Colonic mucosa (tissue), 4 donors: ENCODE data around the gene OPRM1. TPM values are rescaled to one million over a fixed set of nuclear protein-coding genes. Genes with fewer than 3 reads are reported as not detected.

ENCODE experiments used
- DNase-seq: peaks from one replicate; pipeline ENCODE4 v3.0.0-alpha.2; 2020
- H3K27ac ChIP-seq: fragments of 200-600 bp; one replicate; pipeline ENCODE4 v1.8.0; 2021
- H3K27me3 ChIP-seq: fragments of 200-600 bp; one replicate; pipeline ENCODE4 v1.8.0; 2021
- H3K36me3 ChIP-seq: fragments of 200-600 bp; one replicate; pipeline ENCODE4 v1.8.0; 2021
- H3K4me1 ChIP-seq: fragments of 200-600 bp; one replicate; pipeline ENCODE4 v1.8.0; 2021; ENCODE audit warnings: mild to moderate bottlenecking
- H3K4me3 ChIP-seq: fragments of 200-600 bp; one replicate; pipeline ENCODE4 v1.8.0; 2021
- H3K9ac ChIP-seq, 2 donors: one replicate each; pipeline ENCODE4 v1.7.0; 2013; ENCODE audit warnings: control low read depth in 2 of 2, low read depth in 2 of 2, low read length in 2 of 2
- H3K9me3 ChIP-seq: fragments of 200-600 bp; one replicate; pipeline ENCODE4 v1.8.0; 2021
- intact Hi-C: fragments of 100-400 bp; cut with DNase I; formaldehyde crosslinking; loops from one replicate; pipeline ENCODE4 v1.14.1; 2022
- total RNA-seq, 2 donors: library from RNA; stranded (reverse); fragmentation: NEBNext Ultra II Directional in 1 of 2; extraction: Animal tissue kit (Norgen Biotek cat#: 25700) in 1 of 2; gene quantifications; one replicate each; pipeline ENCODE4 v1.2.1, GENCODE V29; 2021
- TF ChIP-seq, protein P1 (sequence below): fragments of 200-600 bp; IDR thresholded peaks from one replicate; pipeline ENCODE4 v1.8.0; 2022; ENCODE audit warnings: antibody characterized with exemption, mild to moderate bottlenecking
- donor health status: healthy.
- donor health status: DM: no; HTN: no; CAD: no.
- donor health status: DM: no; HTN: no; CAD: no.

The OPRM1 gene
- total RNA-seq, 2 donors from 2014 or later = not detected

DNA sequence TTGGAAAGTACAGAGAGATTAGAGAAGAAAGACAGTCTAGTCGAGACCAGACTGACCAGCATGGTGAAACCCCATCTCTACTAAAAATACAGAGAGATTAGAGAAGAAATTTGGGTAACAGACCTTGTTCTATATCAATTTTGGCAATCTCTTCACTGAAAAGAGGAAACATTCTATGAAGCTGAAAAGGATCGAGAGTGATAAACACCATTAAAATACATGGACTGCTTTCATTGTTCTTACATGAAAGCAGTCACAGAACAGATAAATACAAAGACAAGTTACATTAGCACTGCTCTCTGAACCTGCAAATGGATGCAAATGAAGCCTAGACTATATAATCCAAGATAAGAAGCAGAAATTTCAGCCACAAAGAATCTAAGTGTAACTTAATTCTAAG, 8.4 kb upstream of the OPRM1 start:
- Histone ChIP-seq H3K4me1 (no peaks in the 10 kb centered on the region), H3K9ac (no peak overlapping the region), H3K27me3 (no peaks in the 10 kb centered on the region), H3K27ac (no peak overlapping the region), H3K36me3 (no peaks in the 10 kb centered on the region), H3K4me3 (no peak overlapping the region), H3K9me3 (no peaks in the 10 kb centered on the region)
- intact Hi-C loops = no loop called here
- TF ChIP-seq, protein P1, sequence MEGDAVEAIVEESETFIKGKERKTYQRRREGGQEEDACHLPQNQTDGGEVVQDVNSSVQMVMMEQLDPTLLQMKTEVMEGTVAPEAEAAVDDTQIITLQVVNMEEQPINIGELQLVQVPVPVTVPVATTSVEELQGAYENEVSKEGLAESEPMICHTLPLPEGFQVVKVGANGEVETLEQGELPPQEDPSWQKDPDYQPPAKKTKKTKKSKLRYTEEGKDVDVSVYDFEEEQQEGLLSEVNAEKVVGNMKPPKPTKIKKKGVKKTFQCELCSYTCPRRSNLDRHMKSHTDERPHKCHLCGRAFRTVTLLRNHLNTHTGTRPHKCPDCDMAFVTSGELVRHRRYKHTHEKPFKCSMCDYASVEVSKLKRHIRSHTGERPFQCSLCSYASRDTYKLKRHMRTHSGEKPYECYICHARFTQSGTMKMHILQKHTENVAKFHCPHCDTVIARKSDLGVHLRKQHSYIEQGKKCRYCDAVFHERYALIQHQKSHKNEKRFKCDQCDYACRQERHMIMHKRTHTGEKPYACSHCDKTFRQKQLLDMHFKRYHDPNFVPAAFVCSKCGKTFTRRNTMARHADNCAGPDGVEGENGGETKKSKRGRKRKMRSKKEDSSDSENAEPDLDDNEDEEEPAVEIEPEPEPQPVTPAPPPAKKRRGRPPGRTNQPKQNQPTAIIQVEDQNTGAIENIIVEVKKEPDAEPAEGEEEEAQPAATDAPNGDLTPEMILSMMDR = no peak
- no peak for DNase-seq

DNA sequence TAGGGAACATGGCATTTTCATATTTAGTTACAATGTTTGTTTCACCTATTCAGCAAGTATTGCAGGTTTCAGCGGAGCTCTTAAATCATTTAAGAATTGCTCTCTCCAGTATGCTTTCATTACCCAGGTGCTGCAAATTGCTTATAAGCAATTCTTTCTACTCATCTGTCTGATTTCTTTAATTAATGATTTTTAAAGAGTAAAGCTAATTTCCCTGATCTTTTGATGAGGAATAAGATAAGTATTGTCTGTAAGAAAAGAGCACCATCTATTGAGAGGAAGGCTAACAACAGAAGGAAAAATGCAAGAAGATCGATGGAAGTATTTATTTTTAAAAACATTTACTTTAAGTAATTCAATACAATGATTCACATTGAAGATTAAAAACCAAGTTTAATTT, 2.0 kb downstream of the OPRM1 start:
- Histone ChIP-seq H3K4me1 (no peaks in the 10 kb centered on the region), H3K9ac (no peak overlapping the region), H3K4me3 (no peak overlapping the region), H3K9me3 (no peaks in the 10 kb centered on the region), H3K36me3 (no peaks in the 10 kb centered on the region), H3K27ac (no peak overlapping the region), H3K27me3 (no peaks in the 10 kb centered on the region)
- DNase-seq = no peak
- intact Hi-C loops = no loop called here
- TF ChIP-seq, protein P1 = no peak

DNA sequence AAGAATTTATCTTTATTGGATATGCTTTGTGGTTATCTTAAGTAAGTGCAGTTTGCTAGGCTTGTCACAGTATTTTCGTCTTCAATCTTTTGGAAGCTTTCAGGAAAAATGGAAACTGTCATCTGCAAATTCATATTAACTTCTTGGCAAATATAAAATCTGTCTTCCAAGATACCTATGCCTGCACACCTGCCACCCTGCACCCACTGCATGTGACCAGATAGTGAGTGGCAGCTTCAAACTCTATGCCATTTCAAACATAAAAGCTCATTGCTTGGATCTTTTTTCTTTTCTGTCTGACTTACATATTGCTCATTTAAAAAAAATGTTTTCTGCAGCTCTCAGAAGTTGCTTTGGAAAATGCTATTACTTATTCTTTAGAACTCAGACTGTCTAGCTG, 14.1 kb downstream of the OPRM1 start:
- no peaks in the 10 kb centered on the region for H3K9me3 ChIP-seq
- DNase-seq = no peak
- no peaks in the 10 kb centered on the region for H3K27me3 ChIP-seq
- no peak overlapping the region for H3K4me3 ChIP-seq
- H3K36me3 ChIP-seq = no peaks in the 10 kb centered on the region
- intact Hi-C loops = no loop called here
- TF ChIP-seq, protein P1 = no peak
- H3K9ac ChIP-seq = no peak overlapping the region
- H3K27ac ChIP-seq = no peak overlapping the region
- no peaks in the 10 kb centered on the region for H3K4me1 ChIP-seq

DNA sequence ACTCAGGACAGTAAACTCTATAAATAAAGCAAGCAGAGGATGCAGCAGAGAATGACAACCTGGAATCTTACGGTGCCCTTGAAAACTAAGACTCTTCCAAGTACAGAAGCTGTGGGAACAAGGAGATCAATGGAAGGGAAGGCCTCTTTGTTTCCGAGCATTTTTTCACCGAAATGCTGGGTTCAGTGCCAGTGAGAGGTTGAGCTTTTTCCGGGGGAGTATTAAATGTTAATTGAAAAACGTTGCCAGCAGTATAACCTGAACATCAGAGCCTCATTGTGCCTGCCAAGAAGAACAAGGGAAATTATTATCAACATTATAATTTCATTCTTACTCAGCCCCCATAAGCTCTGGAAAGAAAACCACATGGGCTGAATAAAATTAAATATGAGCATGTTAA, 17.5 kb downstream of the OPRM1 start:
- H3K4me3 ChIP-seq = no peak overlapping the region
- TF ChIP-seq, protein P1 = no peak
- H3K36me3 ChIP-seq = no peaks in the 10 kb centered on the region
- H3K9ac ChIP-seq = no peak overlapping the region
- no peaks in the 10 kb centered on the region for H3K9me3 ChIP-seq
- no peaks in the 10 kb centered on the region for H3K27me3 ChIP-seq
- H3K4me1 ChIP-seq = no peaks in the 10 kb centered on the region
- DNase-seq = no peak
- intact Hi-C loops = no loop called here
- H3K27ac ChIP-seq = no peak overlapping the region

DNA sequence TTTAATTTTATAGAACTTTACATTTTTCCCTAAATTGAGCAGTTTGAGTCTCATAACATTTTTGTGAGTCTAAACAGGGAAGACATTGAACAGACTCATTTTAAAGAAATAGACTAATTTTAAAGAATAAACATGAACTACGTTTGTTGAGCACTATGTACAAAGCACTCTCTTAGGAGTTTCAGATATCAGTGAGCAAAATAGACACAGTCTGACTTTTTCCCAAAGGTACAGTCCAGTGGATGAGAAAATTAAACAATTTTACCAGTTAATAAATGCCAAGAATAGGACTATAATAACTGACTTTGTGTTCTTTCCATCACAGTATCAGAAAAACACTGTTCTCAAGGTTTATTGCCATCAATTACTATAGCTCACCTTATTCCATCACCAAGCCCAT, 18.1 kb downstream of the OPRM1 start:
- H3K27ac ChIP-seq = no peak overlapping the region
- DNase-seq = no peak
- no peaks in the 10 kb centered on the region for H3K9me3 ChIP-seq
- no peak overlapping the region for H3K9ac ChIP-seq
- H3K4me3 ChIP-seq = no peak overlapping the region
- no peaks in the 10 kb centered on the region for H3K4me1 ChIP-seq
- no peaks in the 10 kb centered on the region for H3K36me3 ChIP-seq
- H3K27me3 ChIP-seq = no peaks in the 10 kb centered on the region
- intact Hi-C loops = no loop called here
- TF ChIP-seq, protein P1 = no peak
